Astrocyte (in vitro differentiated cells and primary cell): ENCODE data around the gene GALNT2.

Experiments
- EZH2 ChIP-seq: IDR thresholded peaks from 2 replicates; pipeline ENCODE4 v1.6.1; 2012; ENCODE audit warnings: mild to moderate bottlenecking, low read length, inconsistent platforms; ENCODE audit not compliant: insufficient read depth
- TF ChIP-seq, protein P1 (sequence below): IDR thresholded peaks from 2 replicates; pipeline ENCODE4 v1.5.1; 2011; ENCODE audit warnings: low read depth, mild to moderate bottlenecking, inconsistent platforms, low read length, moderate library complexity; ENCODE audit not compliant: insufficient read depth

GRCh38 chr1:230065571-230065970 is 1.5 kb upstream of the GALNT2 start:
- TF ChIP-seq, protein P1, sequence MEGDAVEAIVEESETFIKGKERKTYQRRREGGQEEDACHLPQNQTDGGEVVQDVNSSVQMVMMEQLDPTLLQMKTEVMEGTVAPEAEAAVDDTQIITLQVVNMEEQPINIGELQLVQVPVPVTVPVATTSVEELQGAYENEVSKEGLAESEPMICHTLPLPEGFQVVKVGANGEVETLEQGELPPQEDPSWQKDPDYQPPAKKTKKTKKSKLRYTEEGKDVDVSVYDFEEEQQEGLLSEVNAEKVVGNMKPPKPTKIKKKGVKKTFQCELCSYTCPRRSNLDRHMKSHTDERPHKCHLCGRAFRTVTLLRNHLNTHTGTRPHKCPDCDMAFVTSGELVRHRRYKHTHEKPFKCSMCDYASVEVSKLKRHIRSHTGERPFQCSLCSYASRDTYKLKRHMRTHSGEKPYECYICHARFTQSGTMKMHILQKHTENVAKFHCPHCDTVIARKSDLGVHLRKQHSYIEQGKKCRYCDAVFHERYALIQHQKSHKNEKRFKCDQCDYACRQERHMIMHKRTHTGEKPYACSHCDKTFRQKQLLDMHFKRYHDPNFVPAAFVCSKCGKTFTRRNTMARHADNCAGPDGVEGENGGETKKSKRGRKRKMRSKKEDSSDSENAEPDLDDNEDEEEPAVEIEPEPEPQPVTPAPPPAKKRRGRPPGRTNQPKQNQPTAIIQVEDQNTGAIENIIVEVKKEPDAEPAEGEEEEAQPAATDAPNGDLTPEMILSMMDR = no peak
- TF ChIP-seq EZH2 = no peak
